DMS79 (cell line): ENCODE data around the gene ASPSCR1.
A peak's percentile ranks its signal among the peaks of the same experiment; 100 is the strongest.

Experiments used
- DNase-seq: peaks from one replicate; lab custom pipeline; 2025; lab: John Stamatoyannopoulos, UW

ASPSCR1 gene

GRCh38 chr17:81977211-81977808 lies at the start of gene ASPSCR1:
Gene ASPSCR1 (plus strand): TSS chr17:81977629. CDS start chr17:81977647, 18 bp downstream.
- DNase-seq = peak; percentile 30

- peak; percentile 54 for DNase-seq
These were observed 49.5 kb upstream of the ASPSCR1 start, which contains the start of gene MAFG for GRCh38 chr17:81927653-81928543. Gene MAFG (minus strand): TSS chr17:81927735. CDS start chr17:81923185, 4,550 bp downstream.

GRCh38 chr17:81928544-81929252 lies 48.7 kb upstream of the ASPSCR1 start:
- DNase-seq = no peak

GRCh38 chr17:81929253-81930141 lies 47.9 kb upstream of the ASPSCR1 start:
- DNase-seq = no peak

- no peak for DNase-seq
These were observed 47.0 kb upstream of the ASPSCR1 start for GRCh38 chr17:81930142-81931125.

- DNase-seq = no peak
These were observed 46.3 kb upstream of the ASPSCR1 start for GRCh38 chr17:81931189-81931556.

GRCh38 chr17:81931557-81932332 lies 45.7 kb upstream of the ASPSCR1 start:
- DNase-seq = no peak

- no peak for DNase-seq
These were observed 45.0 kb upstream of the ASPSCR1 start for GRCh38 chr17:81932333-81932983.

- DNase-seq = no peak
These were observed 44.2 kb upstream of the ASPSCR1 start for GRCh38 chr17:81933178-81933699.

- DNase-seq = no peak
These were observed 43.2 kb upstream of the ASPSCR1 start for GRCh38 chr17:81934098-81934757.

GRCh38 chr17:81934850-81935708 lies 42.4 kb upstream of the ASPSCR1 start:
- no peak for DNase-seq

- DNase-seq = no peak
These were observed 41.7 kb upstream of the ASPSCR1 start for GRCh38 chr17:81935709-81936084.

GRCh38 chr17:81939218-81939617 lies 38.2 kb upstream of the ASPSCR1 start:
- no peak for DNase-seq

GRCh38 chr17:81939881-81940385 lies 37.5 kb upstream of the ASPSCR1 start:
- no peak for DNase-seq

- DNase-seq = no peak
These were observed 36.6 kb upstream of the ASPSCR1 start for GRCh38 chr17:81940538-81941483.
